CD8-positive, alpha-beta memory T cell (primary cell): Measurements from ENCODE around the gene WDFY2. TPM values are rescaled to one million over a fixed set of nuclear protein-coding genes. Genes with fewer than 3 reads are reported as not detected.
"Not testable (repeated sequence)": the region's sequence is repeated elsewhere in the genome, so short reads cannot be mapped to it uniquely, and the experiment has no call there.

Source experiments
- CTCF ChIA-PET: fragments of 350-600 bp; sonication (Branson Sonifier 250); formaldehyde crosslinking; loops from one replicate; lab custom pipeline; 2021; ENCODE audit warnings: antibody characterized with exemption; lab: Charles Lee
- POLR2A ChIA-PET: fragments of 350-600 bp; sonication (Branson Sonifier 250); formaldehyde crosslinking; loops from one replicate; lab custom pipeline; 2021; ENCODE audit warnings: antibody characterized with exemption; lab: Charles Lee
- DNase-seq, 5 donors: peaks; one replicate each; pipeline versions ENCODE4 v3.0.0 to v3.0.0-alpha.2; 2020 to 2022; ENCODE audit warnings: mixed read lengths in 1 of 5
- H3K27ac ChIP-seq: one replicate; pipeline ENCODE4 v1.7.0; 2013; ENCODE audit warnings: low read depth, mild to moderate bottlenecking, low read length, moderate library complexity
- H3K27me3 ChIP-seq: 2 replicates; pipeline ENCODE4 v1.7.0; 2013; ENCODE audit warnings: low read length, mild to moderate bottlenecking; ENCODE audit not compliant: insufficient read depth, poor library complexity, severe bottlenecking
- H3K36me3 ChIP-seq: 2 replicates; pipeline ENCODE4 v1.7.0; 2013; ENCODE audit warnings: mild to moderate bottlenecking, low read length, moderate library complexity; ENCODE audit not compliant: insufficient read depth
- H3K4me1 ChIP-seq: 2 replicates; pipeline ENCODE4 v1.7.0; 2013; ENCODE audit warnings: mild to moderate bottlenecking, low read length, moderate library complexity; ENCODE audit not compliant: insufficient read depth
- H3K4me3 ChIP-seq: 2 replicates; pipeline ENCODE4 v1.7.0; 2013; ENCODE audit warnings: mild to moderate bottlenecking, low read length
- H3K9me3 ChIP-seq: 2 replicates; pipeline ENCODE4 v1.7.0; 2013; ENCODE audit warnings: mild to moderate bottlenecking, low read length
- H3K27ac Mint-ChIP-seq, 8 donors: one replicate each; pipeline ENCODE4 v1.8.0; 2020 to 2021; ENCODE audit warnings: mixed read lengths in 8 of 8, mild to moderate bottlenecking in 6 of 8, inconsistent platforms in 3 of 8, moderate library complexity in 3 of 8
- H3K27me3 Mint-ChIP-seq, 2 donors: one replicate each; pipeline ENCODE4 v1.8.0; 2020 to 2021; ENCODE audit warnings: mixed read lengths in 2 of 2, mild to moderate bottlenecking in 1 of 2, moderate library complexity in 1 of 2
- H3K36me3 Mint-ChIP-seq, 3 donors: one replicate each; pipeline ENCODE4 v1.8.0; 2020 to 2021; ENCODE audit warnings: mixed read lengths in 3 of 3, inconsistent platforms in 1 of 3, mild to moderate bottlenecking in 1 of 3
- H3K4me1 Mint-ChIP-seq, 3 donors: one replicate each; pipeline ENCODE4 v1.8.0; 2020 to 2021; ENCODE audit warnings: mixed read lengths in 3 of 3, inconsistent platforms in 1 of 3, mild to moderate bottlenecking in 1 of 3
- H3K4me3 Mint-ChIP-seq, 7 donors: one replicate each; pipeline ENCODE4 v1.8.0; 2020 to 2021; ENCODE audit warnings: mixed read lengths in 7 of 7, mild to moderate bottlenecking in 6 of 7, moderate library complexity in 4 of 7, inconsistent platforms in 2 of 7
- H3K9me3 Mint-ChIP-seq, 5 donors: one replicate each; pipeline ENCODE4 v1.8.0; 2020 to 2022; ENCODE audit warnings: mixed read lengths in 5 of 5, mild to moderate bottlenecking in 3 of 5, moderate library complexity in 2 of 5, inconsistent platforms in 1 of 5
- polyA plus RNA-seq: library from polyadenylated mRNA; unstranded; fragments of 300-500 nt; fragmentation: Illumina TruSeq; gene quantifications from one replicate; pipeline ENCODE4 v1.2.3, GENCODE V29; 2021
- total RNA-seq, 2 experiments: library from RNA; stranded (reverse); gene quantifications; one replicate each; pipeline ENCODE4 v1.2.3, GENCODE V29; 2021

WDFY2 gene
- total and polyA plus RNA-seq, 3 experiments from 2014 or later: 3.9 to 7.1 (median 6.1) TPM

DNA sequence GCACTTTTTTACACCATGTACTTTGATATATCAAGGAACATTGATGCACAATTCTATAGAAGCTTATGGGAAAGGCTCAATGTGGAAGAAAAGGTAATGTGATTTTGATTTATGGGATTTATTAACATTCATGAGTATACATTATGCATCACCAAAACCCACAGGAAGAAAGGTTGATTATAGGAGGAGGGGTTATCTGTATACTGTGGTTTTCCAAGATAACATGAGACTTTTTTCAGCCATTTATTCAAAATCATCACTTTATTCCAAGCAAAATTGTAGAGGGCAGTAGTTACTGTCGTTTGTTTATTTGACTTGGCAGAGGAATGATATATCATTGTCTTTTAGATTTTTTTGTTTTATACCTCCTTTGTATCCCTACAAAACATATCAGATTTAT lies 54.9 kb downstream of the WDFY2 start:
- CTCF ChIA-PET: no interaction called here
- H3K4me1 Mint-ChIP-seq: peaks cover 42 to 58% (median 56%) of the 10 kb centered on the region in 3 donors

GRCh38 chr13:51640696-51641095 lies 56.4 kb downstream of the WDFY2 start:
- H3K4me1 ChIP-seq: peaks cover 30% of the 10 kb centered on the region
- H3K4me3 Mint-ChIP-seq, H3K36me3 Mint-ChIP-seq, H3K27me3 Mint-ChIP-seq, CTCF ChIA-PET, H3K9me3 ChIP-seq, H3K4me3 ChIP-seq, H3K27ac ChIP-seq, POLR2A ChIA-PET, H3K27ac Mint-ChIP-seq, H3K9me3 Mint-ChIP-seq, DNase-seq, H3K27me3 ChIP-seq, H3K36me3 ChIP-seq: not testable (repeated sequence)
- H3K4me1 Mint-ChIP-seq: peaks cover 44 to 61% (median 59%) of the 10 kb centered on the region in 3 donors

More for the DNA sequence above, 54.9 kb downstream of the WDFY2 start:
- Mint-ChIP-seq H3K27me3 (peaks cover 0 to 1% of the 10 kb centered on the region in 2 donors), H3K27ac (peak overlapping the region in 1 of 8 donors; percentile 32), H3K4me3 (no peak overlapping the region), H3K9me3 (no peaks in the 10 kb centered on the region), H3K36me3 (peaks cover 0 to 2% (median 1%) of the 10 kb centered on the region in 3 donors)
- H3K27ac ChIP-seq: no peak overlapping the region
- DNase-seq: no peak
- POLR2A ChIA-PET: no interaction called here
- H3K4me3 ChIP-seq: no peak overlapping the region
- peaks cover 18% of the 10 kb centered on the region for H3K4me1 ChIP-seq
- no peaks in the 10 kb centered on the region for H3K36me3 ChIP-seq
- no peaks in the 10 kb centered on the region for H3K27me3 ChIP-seq
- H3K9me3 ChIP-seq: no peaks in the 10 kb centered on the region

DNA sequence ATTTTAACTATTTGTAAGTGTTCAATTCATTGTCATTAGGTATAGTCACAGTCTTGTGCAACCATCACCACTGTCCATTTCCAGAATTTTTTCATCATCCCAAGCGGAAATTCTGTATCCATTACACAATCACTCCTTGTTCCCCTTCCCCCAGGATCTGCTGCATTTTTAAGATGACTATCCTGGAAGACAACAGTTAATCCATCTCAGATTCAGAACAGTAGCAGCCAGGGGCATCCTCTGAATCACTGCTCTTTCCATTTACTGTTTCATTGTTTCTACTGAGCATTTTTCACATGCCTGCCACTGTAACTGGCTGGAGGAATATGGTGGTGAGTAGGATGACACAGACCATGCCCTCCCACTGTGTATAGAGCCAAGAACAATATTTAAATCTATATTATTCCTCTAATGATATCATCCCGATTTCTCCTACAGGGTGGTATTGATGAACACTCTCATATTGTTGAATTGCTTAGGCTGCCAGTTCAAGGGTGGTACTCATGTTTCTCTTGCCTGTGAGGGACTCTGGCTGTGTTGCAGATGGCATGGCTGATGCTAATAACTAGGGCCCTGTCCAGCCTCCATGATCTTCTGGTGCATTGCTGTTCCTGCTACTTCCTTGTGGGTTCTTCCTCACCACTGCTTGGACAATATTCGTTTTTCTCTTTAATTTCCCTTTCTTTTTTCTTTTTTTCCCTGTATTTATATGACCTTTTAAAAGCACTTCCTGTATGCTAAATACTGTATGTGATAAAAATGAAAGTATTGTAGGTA lies 59.0 kb downstream of the WDFY2 start:
- H3K27ac Mint-ChIP-seq: peak overlapping the region; percentile 5 to 100 (median 99)
- no peak for DNase-seq
- no peak overlapping the region for H3K27ac ChIP-seq
- no peaks in the 10 kb centered on the region for H3K9me3 Mint-ChIP-seq
- peaks cover 50 to 65% (median 60%) of the 10 kb centered on the region in 3 donors for H3K4me1 Mint-ChIP-seq
- peaks cover 39% of the 10 kb centered on the region for H3K4me1 ChIP-seq
- H3K27me3 Mint-ChIP-seq: no peaks in the 10 kb centered on the region
- no peaks in the 10 kb centered on the region for H3K36me3 ChIP-seq
- H3K36me3 Mint-ChIP-seq: peaks cover 0 to 2% (median 0%) of the 10 kb centered on the region in 3 donors
- ChIA-PET CTCF (no interaction called here), POLR2A (no interaction called here)
- no peak overlapping the region for H3K4me3 ChIP-seq
- peak overlapping the region in 6 of 7 donors; percentile 14 to 62 (median 44) for H3K4me3 Mint-ChIP-seq
- no peaks in the 10 kb centered on the region for H3K9me3 ChIP-seq
- H3K27me3 ChIP-seq: no peaks in the 10 kb centered on the region

DNA sequence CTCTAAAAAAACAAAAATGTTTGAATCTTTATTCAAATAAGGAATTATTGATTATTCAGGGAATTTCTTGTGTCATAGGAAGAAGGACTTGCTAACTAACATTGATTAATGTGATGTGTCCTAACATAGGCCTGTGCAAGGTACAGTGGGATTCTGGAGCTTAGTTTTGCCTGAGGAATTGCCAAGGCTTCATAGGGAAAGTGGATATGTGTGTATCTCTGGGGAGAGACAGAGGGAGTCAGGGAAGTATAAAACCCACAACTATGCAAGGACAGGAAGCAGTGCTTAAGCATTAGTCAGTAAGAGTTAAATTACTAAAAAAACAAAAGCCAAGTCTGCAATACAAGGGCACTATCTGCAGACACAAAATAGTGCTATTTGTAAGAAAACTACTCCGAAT lies 59.6 kb downstream of the WDFY2 start:
- CTCF ChIA-PET: no interaction called here
- Mint-ChIP-seq H3K4me3 (peak overlapping the region in 6 of 7 donors; percentile 14 to 62 (median 44)), H3K4me1 (peaks cover 49 to 64% (median 57%) of the 10 kb centered on the region in 3 donors), H3K27me3 (no peaks in the 10 kb centered on the region), H3K27ac (peak overlapping the region; percentile 61 to 100 (median 99)), H3K36me3 (peaks cover 0 to 2% (median 0%) of the 10 kb centered on the region in 3 donors), H3K9me3 (no peaks in the 10 kb centered on the region)
- Histone ChIP-seq H3K4me1 (peaks cover 39% of the 10 kb centered on the region), H3K36me3 (no peaks in the 10 kb centered on the region), H3K4me3 (no peak overlapping the region), H3K27me3 (no peaks in the 10 kb centered on the region), H3K27ac (peak overlapping the region; percentile 88), H3K9me3 (no peaks in the 10 kb centered on the region)
- no peak for DNase-seq
- POLR2A ChIA-PET: no interaction called here

DNA sequence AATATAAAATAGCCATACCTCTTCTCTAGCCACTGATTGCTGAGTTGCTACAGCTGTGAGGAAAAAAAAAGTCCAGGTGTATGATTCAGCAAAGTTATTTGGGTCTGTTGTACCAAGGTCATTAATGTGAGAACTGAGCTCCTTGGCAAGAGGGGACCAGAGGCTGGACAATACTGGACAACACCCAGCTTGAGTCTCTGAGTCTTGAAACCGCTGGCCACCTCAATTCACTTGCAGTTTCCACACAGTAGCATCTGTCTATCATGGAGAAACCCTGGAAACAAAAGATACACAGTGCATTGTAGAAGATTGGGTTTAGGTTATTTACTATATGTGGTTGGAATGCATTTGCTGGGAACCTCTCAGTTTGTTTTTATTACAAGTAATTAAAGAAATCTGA lies 60.4 kb downstream of the WDFY2 start:
- Histone ChIP-seq H3K27me3 (no peaks in the 10 kb centered on the region), H3K4me1 (peaks cover 39% of the 10 kb centered on the region), H3K36me3 (no peaks in the 10 kb centered on the region), H3K4me3 (no peak overlapping the region), H3K9me3 (no peaks in the 10 kb centered on the region), H3K27ac (peak overlapping the region; percentile 88)
- Mint-ChIP-seq H3K27me3 (no peaks in the 10 kb centered on the region), H3K27ac (peak overlapping the region; percentile 95 to 100 (median 99)), H3K4me1 (peaks cover 46 to 57% (median 52%) of the 10 kb centered on the region in 3 donors), H3K9me3 (no peaks in the 10 kb centered on the region), H3K36me3 (peaks cover 0 to 2% (median 0%) of the 10 kb centered on the region in 3 donors), H3K4me3 (peak overlapping the region in 6 of 7 donors; percentile 64 to 84 (median 76))
- POLR2A ChIA-PET: interaction anchor here (0.6 to 0.7 kb wide), 2 partner anchors 54 to 58 kb away, joined by 3 read pairs; no protein-coding TSS in a partner anchor
- DNase-seq: peak in 1 of 5 donors; percentile 13
- CTCF ChIA-PET: interaction anchor here (0.7 kb wide), 1 partner anchor 30 kb away, joined by 3 read pairs; no protein-coding TSS in a partner anchor

DNA sequence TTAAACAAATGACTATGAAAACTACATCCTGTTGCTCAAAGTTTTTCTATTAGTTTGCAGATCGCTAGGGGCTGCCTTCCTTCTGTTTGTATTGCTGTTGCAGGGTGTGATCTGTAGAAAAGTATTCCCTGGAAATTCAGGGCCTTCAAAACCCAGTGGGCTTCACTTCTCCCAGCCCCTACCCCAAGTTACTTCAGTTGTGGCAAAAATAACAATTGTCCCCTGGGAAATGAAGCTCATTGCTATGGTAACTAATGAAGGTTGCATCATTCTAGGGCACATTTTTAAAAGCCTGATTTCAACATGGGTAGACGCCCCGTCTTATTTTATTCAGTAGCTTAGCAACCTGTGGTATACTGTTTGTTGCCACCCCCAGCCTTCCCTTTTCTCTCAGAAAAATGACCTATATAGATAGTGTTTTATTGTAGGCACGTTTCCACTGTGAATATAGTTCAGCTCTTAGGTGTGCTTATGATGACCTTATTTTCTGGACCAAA lies 60.9 kb downstream of the WDFY2 start:
- Mint-ChIP-seq H3K4me3 (peak overlapping the region; percentile 61 to 84 (median 74)), H3K27ac (peak overlapping the region; percentile 95 to 100 (median 99)), H3K9me3 (no peaks in the 10 kb centered on the region), H3K27me3 (no peaks in the 10 kb centered on the region), H3K4me1 (peaks cover 46 to 57% (median 52%) of the 10 kb centered on the region in 3 donors), H3K36me3 (peaks cover 0 to 2% (median 0%) of the 10 kb centered on the region in 3 donors)
- no peaks in the 10 kb centered on the region for H3K36me3 ChIP-seq
- peak in 3 of 5 donors; percentile 44 to 77 (median 73) for DNase-seq
- H3K27ac ChIP-seq: peak overlapping the region; percentile 88
- ChIA-PET CTCF (interaction anchor here (0.7 kb wide), 1 partner anchor 31 kb away, joined by 3 read pairs; no protein-coding TSS in a partner anchor), POLR2A (interaction anchor here (0.6 to 0.7 kb wide), 2 partner anchors 55 to 58 kb away, joined by 3 read pairs; no protein-coding TSS in a partner anchor)
- peaks cover 39% of the 10 kb centered on the region for H3K4me1 ChIP-seq
- peak overlapping the region; percentile 17 for H3K4me3 ChIP-seq
- no peaks in the 10 kb centered on the region for H3K27me3 ChIP-seq
- H3K9me3 ChIP-seq: no peaks in the 10 kb centered on the region

- Mint-ChIP-seq H3K27me3 (no peaks in the 10 kb centered on the region), H3K4me1 (peaks cover 46 to 58% (median 52%) of the 10 kb centered on the region in 3 donors), H3K4me3 (peak overlapping the region; percentile 55 to 84 (median 64)), H3K9me3 (no peaks in the 10 kb centered on the region), H3K36me3 (peaks cover 0 to 3% (median 0%) of the 10 kb centered on the region in 3 donors), H3K27ac (peak overlapping the region; percentile 94 to 100 (median 99))
- DNase-seq: peak in 2 of 5 donors; percentile 19 to 31
- H3K9me3 ChIP-seq: no peaks in the 10 kb centered on the region
- H3K4me3 ChIP-seq: peak overlapping the region; percentile 17
- ChIA-PET CTCF (no interaction called here), POLR2A (interaction anchor here (0.8 kb wide), 1 partner anchor 119 kb away, joined by 4 read pairs; no protein-coding TSS in a partner anchor)
- peak overlapping the region; percentile 88 for H3K27ac ChIP-seq
- H3K27me3 ChIP-seq: no peaks in the 10 kb centered on the region
- H3K4me1 ChIP-seq: peaks cover 39% of the 10 kb centered on the region
- no peaks in the 10 kb centered on the region for H3K36me3 ChIP-seq
Measured at GRCh38 chr13:51645761-51646670, 61.8 kb downstream of the WDFY2 start.
